RCC 7860 (cell line): ENCODE results near the gene TEF.
"Not testable (repeated sequence)": the region's sequence is repeated elsewhere in the genome, so short reads cannot be mapped to it uniquely, and the experiment has no call there.

Experiments used
- DNase-seq: peaks from one replicate; pipeline ENCODE4 v3.0.0-alpha.2; 2015; ENCODE audit warnings: low spot score
- FAIRE-seq: peaks from 2 replicates; lab custom pipeline; 2012; peaks lifted over from hg19 to GRCh38; lab: Jason Lieb, UNC

The TEF gene

DNA sequence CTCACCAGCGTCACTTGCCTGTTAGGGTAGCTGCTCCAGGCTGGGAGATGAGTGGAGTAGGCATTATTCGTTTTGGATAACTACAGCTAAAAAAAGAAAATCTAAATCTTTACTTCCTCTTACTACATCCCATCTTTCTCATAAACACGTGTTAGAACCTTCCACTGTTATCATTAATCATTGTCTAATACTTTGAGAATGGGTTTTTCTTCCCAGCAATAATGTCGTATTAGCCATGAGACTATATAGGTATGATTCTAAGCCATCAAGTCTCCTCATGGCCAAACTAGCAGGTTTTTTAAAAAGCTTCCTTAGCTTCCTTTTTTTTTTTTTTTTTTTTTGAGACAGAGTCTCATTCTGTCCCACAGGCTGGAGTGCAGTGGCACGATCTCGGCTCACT lies 3.9 kb upstream of the TEF start:
- DNase-seq (no peak), FAIRE-seq (no peak)

DNA sequence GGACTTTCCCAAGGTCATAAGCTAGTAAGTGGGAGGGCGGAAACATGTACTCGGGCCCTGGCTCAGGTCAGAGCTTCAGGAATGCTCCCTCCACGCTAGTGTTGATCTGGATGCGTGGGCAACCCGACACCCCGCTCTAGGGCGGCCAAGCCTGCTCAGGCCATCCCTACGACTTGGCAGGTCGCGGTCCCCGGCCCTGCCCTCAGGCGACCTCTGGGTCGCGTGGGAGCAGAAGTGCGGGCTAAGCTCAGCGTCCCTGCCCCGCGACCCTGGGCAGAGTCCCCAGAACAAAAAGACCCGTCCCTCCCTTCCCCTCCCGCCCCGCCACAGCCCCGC lies 781 bp upstream of the TEF start:
- no peak for FAIRE-seq

DNA sequence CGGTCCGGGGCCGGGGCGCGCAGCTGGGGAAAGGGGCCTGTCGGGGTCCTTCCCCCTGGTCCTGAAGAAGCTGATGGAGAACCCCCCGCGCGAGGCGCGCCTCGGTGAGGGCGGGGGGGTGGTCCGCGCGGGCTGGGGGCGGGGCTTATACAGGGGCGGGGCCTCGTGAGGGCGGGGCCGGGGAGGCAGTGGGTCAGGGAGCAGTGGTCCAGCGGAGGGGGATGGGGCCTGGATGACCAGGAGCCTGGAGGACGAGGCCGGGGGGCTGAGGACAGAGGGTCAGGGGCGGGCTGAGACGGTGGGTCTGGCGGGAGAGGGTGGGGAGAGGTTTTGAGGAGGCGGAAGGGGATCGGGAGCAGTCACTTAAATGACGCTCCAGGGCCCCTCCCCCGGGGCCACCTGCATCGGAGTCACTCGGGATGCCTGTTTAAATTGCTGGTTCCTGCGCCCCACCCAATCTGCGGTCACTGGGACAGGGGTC lies 396 bp downstream of the TEF start:
- DNase-seq, result no peak
- no peak for FAIRE-seq

More for the DNA sequence above, 781 bp upstream of the TEF start:
- peak; percentile 77 for DNase-seq

DNA sequence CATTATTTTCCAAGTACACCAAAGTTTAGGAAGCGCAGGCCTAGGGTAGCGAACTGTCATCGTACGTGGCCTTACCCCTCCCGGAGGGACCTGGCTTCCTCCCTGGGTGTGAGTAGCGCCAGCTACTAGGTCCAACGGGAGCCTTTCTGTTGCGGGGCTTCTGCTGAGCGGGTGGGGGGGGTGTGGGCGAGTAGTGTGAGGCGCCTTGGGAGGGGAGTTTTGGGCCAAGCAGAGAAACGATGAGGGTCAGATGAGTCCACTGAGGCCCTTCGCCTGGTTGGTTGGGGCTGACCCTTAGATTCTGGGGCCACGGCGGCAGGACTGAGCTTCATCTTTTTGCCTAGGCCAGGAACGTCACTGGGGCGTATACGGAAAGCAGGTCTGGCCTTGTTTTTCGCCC lies 868 bp downstream of the TEF start:
- no peak for DNase-seq
- no peak for FAIRE-seq

DNA sequence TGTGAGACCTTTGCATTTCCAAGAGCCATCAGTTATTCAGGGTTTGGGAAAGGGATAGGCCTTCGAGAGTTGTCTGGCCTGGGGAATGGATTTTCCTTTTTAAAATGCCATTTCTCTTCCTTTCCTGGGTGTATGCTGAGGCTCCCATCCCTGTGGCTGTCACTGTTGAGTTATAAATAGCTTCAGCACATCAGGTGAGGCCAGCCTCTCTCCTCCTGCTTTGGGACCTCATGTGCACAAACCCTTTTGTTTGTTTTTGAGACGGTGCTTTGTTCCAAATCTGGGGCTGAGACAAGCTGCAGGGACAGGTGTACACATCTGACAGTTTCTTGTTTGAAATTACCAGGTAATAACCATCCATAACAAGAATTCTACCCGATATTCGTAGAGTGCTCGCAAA lies 1.3 kb downstream of the TEF start:
- no peak for FAIRE-seq

DNA sequence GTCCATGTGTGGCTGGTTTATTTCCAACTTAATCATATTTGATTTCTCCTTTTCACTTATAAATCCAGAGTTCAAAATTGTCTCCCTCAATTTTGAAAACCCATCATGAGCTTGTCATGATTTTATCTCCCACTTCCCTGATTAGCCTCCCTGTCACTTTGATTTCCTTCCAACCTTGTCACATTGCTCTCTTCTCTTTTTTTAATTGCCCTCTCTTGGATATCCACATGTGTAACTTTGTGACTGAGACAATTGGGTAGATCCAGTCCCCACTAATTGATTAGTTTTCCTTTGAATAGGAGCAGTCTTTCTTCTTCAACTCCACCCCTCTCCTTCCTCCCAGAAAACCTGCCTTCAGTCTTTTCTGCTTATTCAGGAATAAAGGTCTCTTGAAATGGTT lies 2.4 kb downstream of the TEF start:
- DNase-seq, result no peak
- FAIRE-seq, result no peak

More for the DNA sequence above, 1.3 kb downstream of the TEF start:
- DNase-seq, result no peak

DNA sequence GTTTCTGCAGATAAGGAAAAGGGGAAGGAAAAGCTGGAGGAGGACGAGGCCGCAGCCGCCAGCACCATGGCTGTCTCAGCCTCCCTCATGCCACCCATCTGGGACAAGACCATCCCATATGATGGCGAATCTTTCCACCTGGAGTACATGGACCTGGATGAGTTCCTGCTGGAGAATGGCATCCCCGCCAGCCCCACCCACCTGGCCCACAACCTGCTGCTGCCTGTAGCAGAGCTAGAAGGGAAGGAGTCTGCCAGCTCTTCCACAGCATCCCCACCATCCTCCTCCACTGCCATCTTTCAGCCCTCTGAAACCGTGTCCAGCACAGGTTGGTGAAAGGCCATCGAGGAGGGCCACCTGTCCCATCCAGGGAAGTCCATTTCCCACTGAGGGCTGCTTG lies 5.6 kb downstream of the TEF start:
- FAIRE-seq (no peak), DNase-seq (no peak)

DNA sequence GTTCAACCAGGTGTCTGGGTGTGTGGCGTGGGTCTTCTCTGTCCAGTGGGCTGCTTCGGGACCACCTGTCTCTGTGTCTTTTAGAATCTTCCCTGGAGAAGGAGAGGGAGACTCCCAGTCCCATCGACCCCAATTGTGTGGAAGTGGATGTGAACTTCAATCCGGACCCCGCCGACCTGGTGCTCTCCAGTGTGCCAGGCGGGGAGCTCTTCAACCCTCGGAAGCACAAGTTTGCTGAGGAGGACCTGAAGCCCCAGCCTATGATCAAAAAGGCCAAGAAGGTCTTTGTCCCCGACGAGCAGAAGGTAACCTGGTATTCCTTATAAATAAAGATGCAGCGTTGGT lies 12.2 kb downstream of the TEF start:
- no peak for FAIRE-seq
- no peak for DNase-seq

DNA sequence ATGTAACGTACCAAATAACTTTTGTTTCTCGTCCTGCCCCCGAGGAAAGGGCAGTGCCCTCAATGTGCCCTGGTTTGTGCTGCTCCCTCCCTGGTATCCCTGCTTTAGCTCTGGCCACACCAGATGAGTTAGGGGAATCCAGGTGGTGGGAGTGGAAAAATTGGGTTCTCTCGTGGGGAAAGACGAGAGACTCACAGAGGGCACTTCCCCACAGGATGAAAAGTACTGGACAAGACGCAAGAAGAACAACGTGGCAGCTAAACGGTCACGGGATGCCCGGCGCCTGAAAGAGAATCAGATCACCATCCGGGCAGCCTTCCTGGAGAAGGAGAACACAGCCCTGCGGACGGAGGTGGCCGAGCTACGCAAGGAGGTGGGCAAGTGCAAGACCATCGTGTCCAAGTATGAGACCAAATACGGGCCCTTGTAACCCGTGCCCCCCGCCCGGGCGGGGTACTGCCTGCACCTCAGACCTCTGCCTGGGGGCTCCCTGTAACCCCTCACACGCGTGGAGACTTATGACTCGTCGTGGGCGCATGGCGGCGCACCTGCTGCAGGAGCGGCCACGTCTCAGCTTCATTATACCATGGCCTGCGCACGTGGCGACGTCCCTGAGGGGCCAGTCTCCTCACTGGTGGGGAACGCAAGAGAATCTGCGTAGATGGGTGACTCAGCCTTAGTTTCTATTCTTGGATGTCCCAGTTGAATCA lies 13.9 kb downstream of the TEF start:
- DNase-seq, result no peak
- FAIRE-seq, result no peak

DNA sequence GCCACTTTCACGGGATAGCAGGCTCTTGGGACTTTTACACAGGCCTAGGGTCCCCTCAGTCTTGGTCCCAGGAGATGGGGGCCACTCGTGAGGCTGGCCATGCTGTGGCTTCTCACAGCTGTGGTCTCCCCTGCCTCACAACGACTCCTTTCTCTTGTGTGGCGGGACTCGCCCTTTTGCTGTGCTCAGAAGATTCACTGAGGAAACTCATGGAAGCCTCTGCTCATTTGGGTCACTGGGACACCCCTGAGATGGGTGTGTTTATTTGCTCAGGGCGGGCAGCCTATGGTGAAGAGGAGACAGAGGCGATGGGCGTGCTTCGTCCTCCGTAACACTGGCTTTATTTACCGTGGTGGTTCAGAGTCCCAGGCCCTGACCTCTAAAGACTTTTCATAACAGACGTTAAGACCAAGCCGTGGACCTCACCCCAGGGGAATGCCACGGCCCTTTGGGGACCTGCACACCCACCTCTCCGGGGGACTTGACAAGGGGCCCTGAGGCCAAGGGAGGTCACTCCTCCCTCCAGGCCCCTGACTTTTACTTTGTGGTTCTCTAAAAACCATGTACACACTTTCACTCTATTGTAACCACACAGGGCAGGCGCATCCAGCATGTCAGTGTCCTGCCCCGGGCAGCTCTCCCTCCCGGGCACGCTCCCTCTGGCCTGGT lies 15.5 kb downstream of the TEF start:
- FAIRE-seq, result no peak

DNA sequence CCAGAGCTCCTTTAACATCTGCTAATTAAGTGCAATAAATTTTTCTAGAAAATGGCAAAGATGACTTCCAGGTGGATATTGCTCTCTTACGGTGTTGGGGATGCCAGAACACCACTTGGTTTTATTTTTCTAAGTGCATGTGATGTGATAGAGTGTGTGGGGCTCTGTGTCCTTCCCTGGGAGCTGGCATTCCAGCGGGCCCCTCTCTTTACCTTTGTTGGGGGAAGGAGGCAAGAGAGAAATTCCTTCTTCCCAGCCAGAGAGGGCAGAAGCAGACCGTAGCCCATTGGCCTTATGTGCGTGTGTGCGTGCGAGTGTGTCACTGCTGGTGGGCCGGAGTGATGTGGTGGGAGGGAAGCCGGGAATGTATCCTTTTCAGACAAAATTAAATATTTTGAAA lies 17.2 kb downstream of the TEF start:
- FAIRE-seq (no peak), DNase-seq (no peak)

More for the DNA sequence above, 15.5 kb downstream of the TEF start:
- no peak for DNase-seq

DNA sequence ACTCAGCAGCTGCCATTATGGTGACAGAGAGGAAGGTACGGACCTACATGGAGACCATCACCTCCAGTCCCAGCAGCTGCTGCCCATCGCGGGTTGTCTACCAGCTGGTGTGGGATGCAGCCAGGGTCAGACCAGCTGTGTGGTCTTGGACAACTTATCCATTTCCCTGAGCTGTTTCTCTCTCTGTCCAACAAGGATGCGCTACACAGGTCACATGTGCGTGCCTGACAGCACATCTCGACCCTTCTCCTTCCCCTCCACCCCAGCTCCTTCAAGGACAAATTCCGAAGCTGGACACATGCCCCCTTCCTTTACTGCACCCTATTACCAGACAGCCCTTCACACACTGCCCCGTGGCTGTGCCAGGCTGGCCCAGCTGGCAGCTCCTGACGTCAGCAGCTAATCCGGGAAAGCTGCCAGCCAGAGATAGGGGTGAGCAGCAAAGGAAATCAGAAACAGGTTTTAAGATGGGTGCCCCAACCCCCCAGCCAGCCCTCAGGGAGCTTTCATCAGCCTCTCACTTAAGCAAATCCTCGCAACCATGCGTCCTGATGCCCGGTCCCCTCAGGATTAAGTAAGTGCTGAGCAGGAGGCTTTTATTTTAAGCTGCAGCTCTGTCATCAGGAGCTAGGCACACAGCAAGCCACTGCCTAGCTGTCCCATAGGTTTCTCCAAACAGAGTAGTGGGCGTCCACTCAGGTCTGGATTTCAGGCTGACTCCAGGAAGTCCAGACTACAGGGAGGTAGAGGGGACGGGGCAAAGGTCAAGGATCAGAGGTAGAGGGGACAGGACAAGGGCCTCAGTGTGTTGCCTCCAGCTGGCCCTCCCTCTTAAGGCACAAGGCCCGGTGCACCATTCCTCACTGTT lies 20.3 kb downstream of the TEF start:
- DNase-seq (no peak), FAIRE-seq (no peak)

DNA sequence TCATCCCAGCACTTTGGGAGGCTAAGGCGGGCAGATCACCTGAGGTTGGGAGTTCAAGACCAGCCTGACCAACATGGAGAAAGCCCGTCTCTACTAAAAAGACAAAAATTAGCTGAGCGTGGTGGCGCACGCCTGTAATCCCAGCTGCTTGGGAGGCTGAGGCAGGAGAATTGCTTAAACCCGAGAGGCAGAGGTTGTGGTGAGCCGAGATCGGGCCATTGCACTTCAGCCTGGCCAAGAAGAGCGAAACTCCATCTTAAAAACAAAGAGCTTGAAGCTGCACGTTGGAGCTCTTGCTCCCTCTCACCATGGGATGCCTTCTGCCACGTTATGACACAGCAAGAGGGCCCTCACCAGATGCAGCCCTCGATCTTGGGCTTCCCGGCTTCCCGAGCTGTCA lies 21.1 kb downstream of the TEF start:
- DNase-seq, FAIRE-seq: not testable (repeated sequence)

DNA sequence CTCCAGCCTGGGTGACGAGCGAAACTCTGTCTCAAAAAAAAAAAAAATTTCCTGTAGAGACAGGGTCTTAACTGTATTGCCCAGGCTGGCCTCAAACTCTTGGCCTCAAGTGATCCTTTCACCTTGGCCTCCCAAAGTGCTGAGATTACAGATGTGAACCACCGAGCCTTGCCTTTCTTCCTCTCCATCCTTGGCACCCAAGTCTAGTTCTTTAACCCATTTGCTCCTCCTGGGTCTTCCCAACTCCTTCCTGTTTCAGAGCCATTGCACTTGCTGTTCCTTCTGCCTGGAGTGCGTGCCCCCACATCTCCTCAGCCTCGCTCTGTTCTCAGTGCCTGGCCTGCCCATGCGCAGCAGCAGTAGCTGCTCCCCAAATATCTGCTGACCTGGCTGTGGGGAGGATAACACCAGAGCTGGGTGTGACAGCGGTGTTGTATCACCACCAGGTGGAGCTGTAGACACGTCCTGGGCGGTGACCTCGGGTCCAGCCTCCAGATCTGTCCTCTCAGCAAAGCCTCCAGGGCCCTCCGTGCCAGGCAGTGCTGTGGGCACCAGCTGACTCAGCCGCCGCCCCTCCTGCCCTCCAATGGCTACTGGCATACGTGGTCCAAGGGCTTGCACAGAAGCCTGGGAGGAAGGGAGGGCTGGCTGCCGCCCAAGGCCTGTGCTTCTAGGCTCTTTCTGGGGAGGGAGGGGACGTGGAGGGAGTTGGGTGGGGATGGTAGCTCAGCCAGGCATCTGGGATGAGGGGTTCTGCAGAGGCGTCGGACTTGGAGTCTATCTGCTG lies 22.0 kb downstream of the TEF start:
- DNase-seq, result peak; percentile 90
- peak; percentile 58 for FAIRE-seq

DNA sequence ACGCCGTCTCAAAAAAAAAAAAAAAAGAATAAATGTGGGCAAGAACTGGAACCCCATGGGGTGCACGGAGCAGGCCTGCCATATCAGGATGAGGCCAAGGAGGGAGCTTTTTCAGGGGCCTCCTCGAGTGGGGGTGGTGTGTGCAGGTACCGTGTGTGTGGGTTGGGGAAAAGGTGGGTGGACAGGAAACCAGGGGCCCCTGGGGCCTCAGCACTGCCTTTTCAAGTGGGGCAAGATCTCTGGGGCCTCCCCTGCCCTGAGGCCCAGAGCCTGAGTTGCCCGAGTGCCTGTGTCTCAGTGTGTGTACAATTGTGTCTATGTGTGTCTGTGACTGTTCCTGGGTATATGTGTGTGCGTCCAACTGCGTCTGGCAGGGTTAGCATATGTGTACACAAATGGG lies 23.8 kb downstream of the TEF start:
- FAIRE-seq (no peak), DNase-seq (no peak)

DNA sequence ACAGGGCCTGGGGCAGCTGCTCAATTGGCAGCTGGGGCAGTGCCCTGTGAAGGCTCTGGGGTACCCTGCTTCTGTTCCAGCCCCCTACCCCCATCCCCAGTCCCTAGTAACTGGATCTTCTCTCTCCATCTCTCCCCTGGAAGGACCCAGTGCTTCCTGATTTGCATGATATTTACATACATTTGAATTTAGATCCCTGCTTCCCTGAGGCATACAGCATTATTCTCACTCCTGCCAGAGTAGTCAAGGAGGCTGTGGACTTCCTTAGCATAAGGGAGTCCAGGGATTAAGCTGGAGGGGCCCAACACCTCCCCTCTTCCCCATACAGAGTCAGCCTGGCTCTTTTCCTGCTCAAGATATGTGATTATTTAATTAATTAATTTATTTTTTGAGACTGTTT lies 24.7 kb downstream of the TEF start:
- FAIRE-seq, result no peak
- DNase-seq, result no peak

DNA sequence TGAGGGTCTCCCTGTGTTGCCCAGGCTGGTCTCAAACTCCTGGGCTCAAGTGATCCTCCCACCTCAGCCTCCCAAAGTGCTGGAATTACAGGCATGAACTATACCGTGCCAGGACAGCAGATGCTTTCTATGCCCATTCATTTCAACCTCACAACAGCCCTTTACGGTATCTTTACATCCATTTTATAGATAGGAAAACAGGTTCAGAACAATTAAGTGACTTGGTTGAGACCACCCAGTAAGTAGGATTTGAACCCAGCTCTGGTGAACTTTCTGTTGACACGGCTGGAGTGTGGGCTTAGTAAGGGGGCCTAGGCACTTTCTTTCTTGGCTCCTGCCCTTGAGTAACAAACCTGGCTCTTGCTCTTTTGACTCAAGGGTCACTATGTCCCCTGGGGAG lies 25.7 kb downstream of the TEF start:
- DNase-seq (no peak), FAIRE-seq (no peak)

DNA sequence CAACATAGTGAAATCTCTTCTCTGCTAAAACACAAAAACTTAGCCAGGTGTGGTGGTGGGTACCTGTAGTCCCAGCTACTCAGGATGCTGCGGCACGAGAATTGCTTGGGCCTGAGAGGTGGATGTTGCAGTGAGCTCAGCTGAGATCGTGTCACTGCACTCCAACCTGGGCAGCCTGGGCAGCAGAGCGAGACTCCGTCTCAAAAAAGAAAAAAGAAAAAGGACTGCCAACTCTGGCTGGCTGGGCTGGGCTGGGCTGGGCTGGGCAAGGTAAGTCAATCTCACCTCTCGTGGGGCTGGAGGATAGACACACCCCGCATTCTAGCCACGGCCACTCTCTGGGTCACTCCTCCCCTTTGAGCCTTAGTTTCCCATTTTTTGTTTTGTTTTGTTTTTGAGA lies 26.9 kb downstream of the TEF start:
- DNase-seq, result no peak
- FAIRE-seq, result no peak

DNA sequence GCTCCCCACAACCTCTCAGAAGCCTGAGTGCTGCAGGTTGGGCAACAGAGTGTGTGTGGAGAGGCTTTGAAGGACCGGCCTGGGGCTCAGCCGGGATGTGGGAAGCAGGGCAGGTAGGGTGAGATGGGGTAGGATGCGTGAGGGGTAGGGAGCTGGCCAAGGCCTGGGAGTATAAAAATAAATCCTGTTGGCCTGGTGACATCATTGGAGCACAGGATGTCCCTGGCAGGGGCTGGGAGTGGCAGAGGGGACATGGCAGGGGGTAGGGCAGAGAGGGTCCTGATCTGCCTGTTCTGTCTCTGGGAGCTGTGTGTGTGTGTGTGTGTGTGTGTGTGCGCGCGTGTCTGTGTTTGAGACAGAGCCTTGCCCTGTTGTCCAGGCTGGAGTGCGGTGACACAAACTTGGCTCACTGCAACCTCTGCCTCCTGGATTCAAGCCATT lies 28.6 kb downstream of the TEF start:
- FAIRE-seq, result no peak
- DNase-seq, result no peak

DNA sequence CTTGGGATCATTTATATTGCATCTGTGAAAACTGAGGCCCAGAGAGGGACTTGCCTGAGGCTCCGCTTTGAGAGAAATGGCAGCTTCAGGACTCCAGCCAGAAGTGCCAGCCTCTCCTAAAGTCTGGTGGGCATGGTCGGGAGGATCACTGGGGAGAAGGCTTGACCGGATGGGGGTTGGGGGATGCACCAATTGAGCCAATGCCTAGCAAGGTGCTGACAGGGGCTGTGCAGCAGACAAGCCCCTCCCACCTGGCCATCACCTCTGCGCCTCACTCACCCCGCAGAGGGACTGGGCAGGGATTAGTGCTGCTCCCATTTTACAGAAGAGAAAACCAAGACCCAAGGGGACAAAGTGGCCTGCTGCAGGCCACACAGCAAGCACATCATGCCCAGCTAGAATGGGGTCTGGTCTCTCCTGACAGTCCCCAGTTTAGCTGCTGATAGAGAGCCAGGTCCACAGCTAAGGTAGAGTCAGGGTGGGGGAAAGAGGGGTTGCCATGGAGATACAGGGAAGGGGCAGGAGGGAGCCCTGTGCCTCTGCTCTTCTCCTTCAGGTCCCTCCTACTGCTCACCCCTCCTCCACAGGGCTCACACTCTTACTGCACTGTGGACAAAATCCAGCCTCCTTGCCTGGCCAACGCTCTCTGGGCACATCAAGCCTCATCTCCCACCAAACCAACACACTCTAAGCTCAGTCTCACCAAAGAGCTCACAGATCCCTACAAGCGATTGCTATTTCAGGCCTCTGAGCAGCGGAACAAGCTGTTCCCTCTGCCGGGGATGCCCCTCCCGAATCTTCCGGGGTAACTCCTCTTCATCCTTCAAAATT lies 29.5 kb downstream of the TEF start:
- no peak for FAIRE-seq
- no peak for DNase-seq
